Choroid plexus epithelial cell (primary cell): ENCODE data around the gene TAS2R30.
"Not testable (repeated sequence)": the region's sequence is repeated elsewhere in the genome, so short reads cannot be mapped to it uniquely, and the experiment has no call there.

Experiments used
- DNase-seq: peaks from one replicate; pipeline ENCODE4 v3.0.0-alpha.2; 2010; ENCODE audit warnings: low read depth
- H3K4me3 ChIP-seq: 2 replicates; pipeline ENCODE4 v1.5.1; 2011; ENCODE audit warnings: low read depth, mild to moderate bottlenecking, control low read depth, low read length, moderate library complexity
- CTCF ChIP-seq: conservative IDR thresholded peaks from 2 replicates; pipeline ENCODE4 v1.5.1; 2011; ENCODE audit warnings: low read depth, mild to moderate bottlenecking, control low read depth, inconsistent platforms, low read length, moderate library complexity

TAS2R30 gene

GRCh38 chr12:11133816-11134215 is 628 bp downstream of the TAS2R30 start:
- DNase-seq: no peak
- no peak for TF ChIP-seq CTCF
- no peak overlapping the region for H3K4me3 ChIP-seq

GRCh38 chr12:11133162-11133561 is 1.3 kb downstream of the TAS2R30 start:
- no peak overlapping the region for H3K4me3 ChIP-seq
- DNase-seq: no peak
- no peak for TF ChIP-seq CTCF

GRCh38 chr12:11130999-11131398 is 3.4 kb downstream of the TAS2R30 start:
- no peak for DNase-seq
- H3K4me3 ChIP-seq: no peak overlapping the region
- no peak for TF ChIP-seq CTCF

GRCh38 chr12:11130382-11130781 is 4.1 kb downstream of the TAS2R30 start:
- no peak for DNase-seq
- no peak for TF ChIP-seq CTCF

GRCh38 chr12:11114130-11114529 is 20.3 kb downstream of the TAS2R30 start:
- H3K4me3 ChIP-seq, DNase-seq: not testable (repeated sequence)

More at GRCh38 chr12:11130382-11130781, 4.1 kb downstream of the TAS2R30 start:
- H3K4me3 ChIP-seq: no peak overlapping the region

GRCh38 chr12:11111213-11111612 is 23.2 kb downstream of the TAS2R30 start:
- DNase-seq, H3K4me3 ChIP-seq: not testable (repeated sequence)

GRCh38 chr12:11108862-11109261 is 25.6 kb downstream of the TAS2R30 start:
- no peak for DNase-seq
- TF ChIP-seq CTCF: no peak
- H3K4me3 ChIP-seq: no peak overlapping the region

GRCh38 chr12:11107719-11108118 is 26.7 kb downstream of the TAS2R30 start:
- H3K4me3 ChIP-seq: no peak overlapping the region
- no peak for TF ChIP-seq CTCF
- DNase-seq: no peak
